ENCODE measurements around the gene ADAMTS12.

ADAMTS12 gene

DNA sequence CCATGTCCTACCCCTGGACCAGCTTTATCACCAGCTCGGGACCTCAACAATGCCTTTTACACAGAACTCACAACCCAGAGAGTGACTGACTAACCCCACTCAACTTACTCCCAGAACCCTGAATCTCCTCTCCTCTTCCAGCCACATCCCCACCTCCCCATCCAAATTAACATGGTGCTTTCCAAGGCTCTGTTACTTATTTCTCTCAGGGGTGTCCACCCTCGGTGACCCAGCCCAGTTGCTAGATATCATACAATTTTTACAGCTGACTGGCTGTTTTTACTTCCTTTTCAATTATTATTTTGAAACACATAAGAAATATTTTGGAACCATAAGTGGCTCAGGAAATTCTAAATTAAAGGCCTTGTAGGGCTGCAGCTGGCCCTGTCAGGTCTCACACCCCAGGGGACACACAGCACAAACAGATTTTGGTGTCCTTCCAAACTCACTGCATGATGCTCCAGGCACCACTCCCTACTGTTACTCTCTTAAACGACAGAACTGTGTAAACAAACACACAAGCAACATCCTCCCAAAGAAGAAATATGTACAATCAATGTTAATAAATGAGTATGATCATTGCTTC, 180.6 kb downstream of the ADAMTS12 start:
- no peak overlapping the region for H3K4me3 ChIP-seq
- H3K27me3 ChIP-seq = no peaks in the 10 kb centered on the region
- H3K4me1 ChIP-seq = peaks cover 6% of the 10 kb centered on the region; the same call in 1 of the 2 replicates
- H3K4me2 ChIP-seq = no peak overlapping the region
- H3K36me3 ChIP-seq = no peaks in the 10 kb centered on the region
- no peak for TF ChIP-seq Cebpa-rat (IDR thresholded peaks at IDR 0.05)
- no peak overlapping the region for H3K9ac ChIP-seq
- H4K20me1 ChIP-seq = no peaks in the 10 kb centered on the region
- H3K27ac ChIP-seq = no peak overlapping the region
- peaks cover 5% of the 10 kb centered on the region; the same call in 1 of the 2 replicates for H3K9me3 ChIP-seq

DNA sequence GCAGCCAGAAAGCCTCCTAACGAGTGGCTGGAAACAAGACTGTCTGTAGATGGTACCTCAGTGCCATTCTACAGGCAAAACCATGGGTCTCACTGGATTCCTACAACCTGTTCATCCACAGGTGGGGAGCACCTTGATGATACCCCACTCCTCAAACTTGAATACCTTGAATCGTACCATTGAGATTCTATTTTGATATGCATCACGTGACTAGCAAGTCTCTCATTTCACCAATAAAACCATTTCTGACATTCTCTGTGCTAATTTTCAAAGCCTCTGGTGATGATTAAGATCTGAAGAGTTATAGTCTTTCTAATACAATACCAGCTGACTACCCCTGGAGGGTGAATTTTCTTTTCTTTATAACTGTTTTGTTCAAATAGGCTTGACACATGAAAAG, 188.9 kb downstream of the ADAMTS12 start:
- Histone ChIP-seq H3K9ac (no peak overlapping the region), H3K36me3 (no peaks in the 10 kb centered on the region), H4K20me1 (no peaks in the 10 kb centered on the region), H3K27me3 (no peaks in the 10 kb centered on the region), H3K4me1 (no peaks in the 10 kb centered on the region), H3K4me2 (no peak overlapping the region), H3K9me3 (no peaks in the 10 kb centered on the region), H3K27ac (no peak overlapping the region), H3K4me3 (no peak overlapping the region)
- no peak for TF ChIP-seq Cebpa-rat (IDR thresholded peaks at IDR 0.05)

DNA sequence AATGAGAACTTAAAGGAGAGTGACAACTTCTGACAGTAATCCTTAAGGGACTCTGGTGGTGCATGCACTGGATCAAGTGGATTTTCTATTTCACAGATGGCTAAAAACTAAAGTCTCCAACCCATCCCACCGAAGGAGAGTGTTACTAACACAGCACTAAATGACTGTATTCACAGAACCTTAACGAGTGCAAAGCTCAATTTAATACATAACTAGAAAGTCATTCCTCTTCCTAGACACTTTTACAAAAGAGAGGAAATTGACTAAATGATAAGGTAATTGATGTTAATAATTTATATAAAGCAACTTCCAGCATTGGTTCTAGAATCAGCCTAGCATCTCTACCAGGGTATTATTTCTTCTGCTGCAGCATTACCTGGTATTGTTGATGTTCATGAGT, 189.8 kb downstream of the ADAMTS12 start:
- Histone ChIP-seq H3K27me3 (no peaks in the 10 kb centered on the region), H3K4me2 (no peak overlapping the region), H3K27ac (no peak overlapping the region), H3K9me3 (no peaks in the 10 kb centered on the region), H3K36me3 (no peaks in the 10 kb centered on the region), H3K4me3 (no peak overlapping the region), H3K4me1 (no peaks in the 10 kb centered on the region), H4K20me1 (no peaks in the 10 kb centered on the region), H3K9ac (no peak overlapping the region)
- TF ChIP-seq Cebpa-rat (IDR thresholded peaks at IDR 0.05) = no peak

DNA sequence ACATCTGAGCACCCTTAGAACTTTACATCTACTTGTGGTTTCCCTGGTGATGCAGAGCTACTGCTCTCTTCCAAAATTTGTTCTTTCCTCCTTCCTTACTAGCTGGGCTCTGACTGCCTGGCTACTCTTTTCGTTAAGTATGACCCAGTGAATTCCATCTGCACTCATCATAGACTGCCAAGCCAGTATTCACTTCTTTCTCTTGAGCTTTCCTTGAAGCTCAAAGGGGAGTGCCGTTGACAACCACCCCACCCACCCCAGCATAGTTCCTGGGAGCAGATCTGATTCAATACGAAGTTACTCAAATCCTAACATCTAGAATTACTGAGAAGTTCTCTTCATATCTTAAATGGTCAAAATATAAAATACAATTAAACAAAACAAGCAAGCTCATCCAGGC, 190.5 kb downstream of the ADAMTS12 start:
- no peaks in the 10 kb centered on the region for H3K27me3 ChIP-seq
- no peaks in the 10 kb centered on the region for H4K20me1 ChIP-seq
- no peak overlapping the region for H3K27ac ChIP-seq
- H3K9ac ChIP-seq = no peak overlapping the region
- H3K4me2 ChIP-seq = no peak overlapping the region
- no peaks in the 10 kb centered on the region for H3K4me1 ChIP-seq
- H3K9me3 ChIP-seq = no peaks in the 10 kb centered on the region
- H3K4me3 ChIP-seq = no peak overlapping the region
- H3K36me3 ChIP-seq = no peaks in the 10 kb centered on the region
- TF ChIP-seq Cebpa-rat (IDR thresholded peaks at IDR 0.05) = no peak

DNA sequence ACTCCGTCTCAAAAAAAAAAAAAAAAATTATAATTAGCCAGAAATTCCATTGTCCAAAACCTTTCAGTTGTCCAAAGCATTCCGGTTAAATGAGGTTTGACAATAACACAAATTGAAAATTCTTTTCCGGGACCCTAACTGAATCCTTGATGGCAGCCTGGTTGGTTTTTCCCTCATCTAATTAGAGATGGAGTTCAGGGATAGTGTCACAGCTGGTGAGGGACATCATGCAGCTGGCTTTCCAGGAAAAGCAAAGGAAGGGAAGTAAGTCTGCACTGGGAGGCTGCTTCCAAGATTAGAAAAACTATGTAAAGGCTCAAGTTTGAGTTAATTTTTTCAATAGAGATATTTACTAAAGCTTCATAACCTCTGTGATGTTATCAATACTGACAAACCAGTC, 195.4 kb downstream of the ADAMTS12 start:
- Histone ChIP-seq H3K4me1 (no peaks in the 10 kb centered on the region), H4K20me1 (no peaks in the 10 kb centered on the region), H3K9me3 (peaks cover 13% of the 10 kb centered on the region), H3K27ac (no peak overlapping the region), H3K36me3 (no peaks in the 10 kb centered on the region), H3K9ac (no peak overlapping the region), H3K27me3 (no peaks in the 10 kb centered on the region), H3K4me2 (no peak overlapping the region), H3K4me3 (no peak overlapping the region)
- TF ChIP-seq Cebpa-rat (IDR thresholded peaks at IDR 0.05) = no peak

DNA sequence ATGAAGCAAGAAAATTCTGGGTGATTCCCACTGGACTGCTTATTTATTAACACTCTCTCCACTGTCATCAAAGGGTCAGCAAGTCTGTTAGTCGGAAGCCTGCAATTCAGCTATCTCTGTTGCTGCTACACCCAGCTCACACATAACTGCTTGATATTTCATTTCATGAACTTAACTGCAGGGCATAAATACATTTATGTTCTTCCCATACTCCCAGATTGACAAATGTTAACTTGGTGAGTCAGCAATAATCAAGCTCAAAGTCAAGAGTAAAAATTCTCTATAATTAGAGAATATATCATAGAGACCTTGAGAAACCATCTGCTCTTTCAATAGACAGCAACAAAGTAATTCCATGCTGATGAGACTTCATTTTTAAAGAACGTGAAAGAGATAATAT, 198.8 kb downstream of the ADAMTS12 start:
- Histone ChIP-seq H3K9me3 (peaks cover 13% of the 10 kb centered on the region), H3K27me3 (no peaks in the 10 kb centered on the region), H3K4me3 (no peak overlapping the region), H4K20me1 (no peaks in the 10 kb centered on the region), H3K4me2 (no peak overlapping the region), H3K27ac (no peak overlapping the region), H3K36me3 (no peaks in the 10 kb centered on the region), H3K4me1 (no peaks in the 10 kb centered on the region), H3K9ac (no peak overlapping the region)
- TF ChIP-seq Cebpa-rat (IDR thresholded peaks at IDR 0.05) = no peak

DNA sequence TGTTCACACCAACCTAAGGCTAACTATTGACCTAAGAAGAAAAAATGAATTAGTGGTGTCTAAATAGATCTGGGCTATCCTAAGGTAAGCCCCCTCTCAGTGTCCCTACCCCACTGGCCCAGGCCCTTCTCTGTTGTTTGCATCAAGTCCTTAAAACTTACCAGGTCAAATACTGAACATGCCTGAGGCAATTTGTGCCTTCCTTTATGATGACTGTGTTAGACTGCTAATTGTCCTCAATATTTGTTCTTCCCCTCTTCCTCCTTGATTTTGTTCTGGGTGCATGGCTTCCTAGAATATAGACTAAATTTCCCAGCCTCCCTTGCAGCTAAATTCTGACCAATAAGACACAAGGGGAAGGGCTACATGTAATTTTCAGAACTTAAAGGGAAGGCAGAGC, 199.9 kb downstream of the ADAMTS12 start:
- H3K9ac ChIP-seq = no peak overlapping the region

DNA sequence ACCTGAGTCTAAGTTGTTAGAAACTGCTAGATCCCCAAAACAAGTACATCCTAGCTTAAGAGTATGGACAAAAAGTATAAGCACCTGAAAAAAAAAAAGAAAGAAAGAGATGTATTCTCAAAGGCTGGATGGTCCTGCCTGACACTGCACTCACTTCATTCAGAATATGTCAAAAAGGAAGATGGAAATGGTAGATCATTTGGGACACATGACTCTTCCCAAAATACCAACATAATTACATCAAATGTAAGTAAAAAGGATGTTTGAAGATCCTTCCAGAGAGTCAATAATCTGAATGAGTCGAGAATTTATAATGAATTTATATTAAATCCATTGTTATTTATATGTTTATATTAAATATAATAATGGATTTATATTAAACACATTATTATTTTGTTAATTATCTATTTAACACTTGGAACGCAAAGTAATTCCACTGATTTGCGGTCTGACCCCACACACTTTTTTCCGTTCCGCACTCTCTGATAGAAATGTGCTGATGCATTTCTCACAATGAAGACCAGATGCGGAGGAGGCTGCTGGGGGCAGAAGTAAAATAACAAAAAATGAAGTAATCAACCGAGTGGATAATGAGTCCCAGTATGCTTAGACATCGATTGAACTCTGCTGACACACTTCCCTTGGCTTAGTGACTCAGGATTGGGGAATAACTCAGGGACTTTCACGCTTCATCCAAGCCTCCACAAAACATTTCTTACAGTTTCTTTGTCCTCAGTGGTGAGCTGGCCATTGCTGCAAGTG, 201.2 kb downstream of the ADAMTS12 start:
- H3K9me3 ChIP-seq = peaks cover 13% of the 10 kb centered on the region
- no peak for TF ChIP-seq Cebpa-rat (IDR thresholded peaks at IDR 0.05)
- peaks cover 14% of the 10 kb centered on the region for H3K4me1 ChIP-seq
- H3K4me2 ChIP-seq = no peak overlapping the region
- H4K20me1 ChIP-seq = no peaks in the 10 kb centered on the region
- no peaks in the 10 kb centered on the region for H3K27me3 ChIP-seq
- no peak overlapping the region for H3K9ac ChIP-seq
- no peak overlapping the region for H3K27ac ChIP-seq
- no peaks in the 10 kb centered on the region for H3K36me3 ChIP-seq
- no peak overlapping the region for H3K4me3 ChIP-seq

More for the DNA sequence above, 199.9 kb downstream of the ADAMTS12 start:
- Histone ChIP-seq H3K27ac (no peak overlapping the region), H4K20me1 (no peaks in the 10 kb centered on the region), H3K4me3 (no peak overlapping the region), H3K36me3 (no peaks in the 10 kb centered on the region), H3K9me3 (peaks cover 13% of the 10 kb centered on the region), H3K27me3 (no peaks in the 10 kb centered on the region), H3K4me1 (peaks cover 1% of the 10 kb centered on the region; the same call in 1 of the 2 replicates), H3K4me2 (no peak overlapping the region)
- no peak for TF ChIP-seq Cebpa-rat (IDR thresholded peaks at IDR 0.05)

DNA sequence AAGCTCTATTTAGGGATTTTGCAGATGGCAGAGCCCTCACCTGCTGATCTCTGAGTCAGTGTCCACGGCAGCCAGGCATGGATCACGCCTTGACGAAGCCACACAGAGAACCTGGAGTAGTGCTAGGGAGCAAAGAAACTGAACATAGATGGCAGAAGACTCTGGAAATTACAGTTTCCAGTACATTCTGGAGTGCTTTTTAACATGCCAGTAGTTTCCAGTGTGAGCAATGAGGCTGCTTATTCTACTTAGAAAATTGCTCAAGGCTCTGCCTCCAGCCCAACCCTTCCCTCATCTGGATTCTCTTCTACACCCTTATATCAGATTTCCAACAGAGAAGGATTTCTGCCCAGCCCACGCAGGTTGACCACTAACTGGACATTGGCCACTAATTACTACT, 203.3 kb downstream of the ADAMTS12 start:
- Histone ChIP-seq H3K27me3 (no peaks in the 10 kb centered on the region), H3K4me2 (no peak overlapping the region), H3K27ac (no peak overlapping the region), H3K36me3 (no peaks in the 10 kb centered on the region), H3K9me3 (peaks cover 9% of the 10 kb centered on the region), H3K4me1 (peaks cover 15% of the 10 kb centered on the region), H4K20me1 (no peaks in the 10 kb centered on the region), H3K4me3 (no peak overlapping the region), H3K9ac (no peak overlapping the region)
- TF ChIP-seq Cebpa-rat (IDR thresholded peaks at IDR 0.05) = no peak

DNA sequence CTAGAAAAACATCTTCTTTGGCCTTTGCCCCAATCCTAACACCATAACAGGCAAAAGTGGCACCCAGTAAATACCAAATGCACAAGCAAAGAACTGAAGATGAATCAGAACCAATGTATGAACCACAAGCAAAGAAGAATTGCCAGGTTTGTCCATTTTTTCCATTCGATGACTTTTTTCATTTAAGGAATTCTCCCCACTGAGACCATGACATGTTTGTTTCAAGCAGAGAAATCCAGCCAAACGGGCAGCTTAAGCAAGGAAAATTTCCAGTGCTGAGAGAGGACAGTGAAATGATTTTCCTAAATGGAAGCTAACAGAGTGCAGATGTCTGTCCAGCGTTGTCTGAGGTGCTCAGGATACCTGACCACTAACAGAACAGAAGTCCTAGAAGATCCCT, 203.7 kb downstream of the ADAMTS12 start:
- Histone ChIP-seq H3K9me3 (peaks cover 7% of the 10 kb centered on the region), H3K27me3 (no peaks in the 10 kb centered on the region), H3K27ac (no peak overlapping the region), H4K20me1 (no peaks in the 10 kb centered on the region), H3K4me2 (no peak overlapping the region), H3K9ac (no peak overlapping the region), H3K36me3 (no peaks in the 10 kb centered on the region), H3K4me1 (peaks cover 15% of the 10 kb centered on the region), H3K4me3 (no peak overlapping the region)
- TF ChIP-seq Cebpa-rat (IDR thresholded peaks at IDR 0.05) = no peak
